Measurements from ENCODE around the gene GABARAPL1. TPM values are rescaled to one million over a fixed set of nuclear protein-coding genes. Genes with fewer than 3 reads are reported as not detected.
"Not testable (repeated sequence)": the region's sequence is repeated elsewhere in the genome, so short reads cannot be mapped to it uniquely, and the experiment has no call there.

The GABARAPL1 gene
- total RNA-seq = 282 TPM
- long read RNA-seq, transcript GABARAPL1-201 (4 exons, 1,957 nt) = major isoform, 145 of 172 reads
- long read RNA-seq, partial matches to known transcripts = 2 of 172 reads
- long read RNA-seq, other reads (novel, unspliced or antisense) = 18 of 172 reads

DNA sequence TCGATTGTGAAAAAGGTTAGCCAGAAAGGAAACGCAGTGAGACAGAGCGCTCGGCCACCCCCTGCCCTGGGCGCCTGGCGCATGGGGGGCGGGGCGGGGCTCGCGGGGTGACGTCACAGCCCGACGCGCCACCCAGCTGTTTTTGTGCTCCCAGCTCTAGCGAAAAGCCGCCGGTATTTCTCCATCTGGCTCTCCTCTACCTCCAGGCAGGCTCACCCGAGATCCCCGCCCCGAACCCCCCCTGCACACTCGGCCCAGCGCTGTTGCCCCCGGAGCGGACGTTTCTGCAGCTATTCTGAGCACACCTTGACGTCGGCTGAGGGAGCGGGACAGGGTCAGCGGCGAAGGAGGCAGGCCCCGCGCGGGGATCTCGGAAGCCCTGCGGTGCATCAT is at the start of gene GABARAPL1:
TSS of gene GABARAPL1 (plus strand) at position 139 of the 393 bp plus-strand sequence. CDS start at position 392, 253 bp downstream.
- intact Hi-C loops (cut with DNase I) = loop anchor here (5.0 to 10.0 kb wide), 4 partner anchors 58 to 960 kb away; partner anchors contain the start of genes SMIM10L1 and YBX3
- ATAC-seq (peak; percentile 89), DNase-seq (ENCODE audit: missing footprints) (peak; percentile 94)

DNA sequence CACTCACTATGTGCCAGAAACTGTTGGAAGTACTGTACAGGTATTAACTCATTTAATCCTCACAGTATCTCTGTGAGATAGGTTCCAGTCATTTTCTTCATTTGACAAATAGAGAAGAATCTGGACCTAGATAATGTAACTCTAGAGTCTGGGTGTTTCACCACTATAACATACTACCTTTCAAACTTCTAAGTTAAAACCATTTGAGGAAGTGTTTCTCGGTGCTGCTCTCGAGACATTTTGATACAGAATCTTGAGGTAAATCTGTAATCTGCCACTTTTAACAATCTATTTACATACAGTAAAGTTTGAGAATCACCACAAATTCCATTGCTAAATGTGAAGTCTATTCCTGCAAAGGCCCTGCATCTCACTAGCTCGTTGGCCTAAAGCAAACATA is 49.6 kb upstream of the GABARAPL1 start:
- intact Hi-C loops (cut with DNase I) = no loop called here
- no peak for DNase-seq (ENCODE audit: missing footprints)
- ATAC-seq = no peak

DNA sequence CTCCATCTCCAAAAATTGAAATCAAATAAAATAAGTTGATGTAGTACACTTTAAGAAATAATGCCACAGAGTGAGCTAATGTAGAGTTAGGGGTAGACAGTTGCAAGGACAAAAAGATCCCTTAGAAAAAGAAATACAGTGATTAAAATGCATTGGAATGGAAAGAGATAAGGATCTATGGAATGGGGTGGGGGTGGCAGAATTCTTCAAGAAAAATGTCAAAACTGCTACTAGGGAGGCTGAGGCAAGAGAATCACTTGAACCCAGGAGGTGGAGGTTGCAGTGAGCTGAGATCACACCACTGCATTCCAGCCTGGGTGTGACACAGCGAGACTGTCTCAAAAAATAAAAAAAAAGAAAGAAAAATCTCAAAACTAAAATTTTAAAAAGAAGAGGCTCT is 47.3 kb upstream of the GABARAPL1 start:
- DNase-seq (ENCODE audit: missing footprints) (no peak), ATAC-seq (no peak)
- intact Hi-C loops (cut with DNase I) = no loop called here

DNA sequence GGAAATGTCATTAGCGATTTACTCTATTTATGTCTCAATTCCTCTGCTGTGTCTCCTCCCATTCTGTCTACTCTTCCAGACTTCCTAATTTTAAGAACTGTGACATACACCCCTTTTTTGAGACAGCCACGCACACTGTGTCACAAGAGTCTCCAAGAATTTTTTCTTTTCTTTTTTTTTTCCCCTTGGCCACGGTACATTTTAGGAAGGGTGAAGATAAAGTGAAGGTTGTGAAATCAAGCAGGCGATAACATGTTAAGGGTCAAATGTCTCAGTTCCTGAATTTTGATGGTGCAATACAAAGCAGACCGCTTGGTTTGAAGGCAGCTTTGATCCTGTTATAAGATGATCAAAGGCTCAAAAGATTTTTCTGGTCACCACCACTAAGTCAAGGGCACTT is 45.1 kb upstream of the GABARAPL1 start:
- DNase-seq (ENCODE audit: missing footprints) = no peak
- intact Hi-C loops (cut with DNase I) = no loop called here
- peak; percentile 71 for ATAC-seq

DNA sequence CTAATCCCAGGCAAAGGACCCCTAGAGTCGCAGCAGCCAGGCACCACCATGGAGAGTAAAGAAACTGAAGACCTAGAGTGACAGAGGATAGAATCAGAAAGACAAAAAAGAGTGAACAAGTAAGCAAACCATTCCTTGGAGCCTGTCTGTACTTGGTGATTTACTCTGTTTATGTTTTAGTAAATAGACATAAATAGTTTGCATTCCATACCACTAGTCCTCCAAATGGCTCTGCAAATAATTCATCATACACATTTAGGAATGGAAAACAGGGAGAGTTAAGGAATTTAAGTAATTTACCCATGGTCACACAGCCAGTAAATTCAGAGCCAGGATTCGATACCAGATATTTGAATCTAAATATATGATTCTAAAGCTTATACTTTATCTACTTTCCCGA is 43.6 kb upstream of the GABARAPL1 start:
- intact Hi-C loops (cut with DNase I) = no loop called here
- ATAC-seq (no peak), DNase-seq (ENCODE audit: missing footprints) (no peak)

DNA sequence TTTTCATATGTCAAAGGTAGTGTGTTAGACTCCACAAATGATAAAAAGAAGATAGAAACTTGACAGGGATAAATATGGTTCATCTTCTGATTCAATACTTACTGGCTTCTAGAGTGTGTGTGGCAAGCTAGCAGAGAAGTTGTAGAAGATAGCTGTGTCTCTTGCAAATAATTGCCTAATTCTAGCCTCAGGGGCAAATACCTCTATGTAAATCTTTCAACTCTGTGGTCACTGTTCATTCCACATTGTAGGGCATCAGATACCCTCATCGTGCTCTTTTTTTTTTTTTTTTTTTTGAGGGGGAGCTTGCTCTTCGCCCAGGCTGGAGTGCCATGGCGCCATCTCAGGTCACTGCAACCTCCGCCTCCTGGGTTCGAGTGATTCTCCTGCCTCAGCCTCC is 42.5 kb upstream of the GABARAPL1 start:
- intact Hi-C loops (cut with DNase I) = no loop called here
- ATAC-seq = no peak

DNA sequence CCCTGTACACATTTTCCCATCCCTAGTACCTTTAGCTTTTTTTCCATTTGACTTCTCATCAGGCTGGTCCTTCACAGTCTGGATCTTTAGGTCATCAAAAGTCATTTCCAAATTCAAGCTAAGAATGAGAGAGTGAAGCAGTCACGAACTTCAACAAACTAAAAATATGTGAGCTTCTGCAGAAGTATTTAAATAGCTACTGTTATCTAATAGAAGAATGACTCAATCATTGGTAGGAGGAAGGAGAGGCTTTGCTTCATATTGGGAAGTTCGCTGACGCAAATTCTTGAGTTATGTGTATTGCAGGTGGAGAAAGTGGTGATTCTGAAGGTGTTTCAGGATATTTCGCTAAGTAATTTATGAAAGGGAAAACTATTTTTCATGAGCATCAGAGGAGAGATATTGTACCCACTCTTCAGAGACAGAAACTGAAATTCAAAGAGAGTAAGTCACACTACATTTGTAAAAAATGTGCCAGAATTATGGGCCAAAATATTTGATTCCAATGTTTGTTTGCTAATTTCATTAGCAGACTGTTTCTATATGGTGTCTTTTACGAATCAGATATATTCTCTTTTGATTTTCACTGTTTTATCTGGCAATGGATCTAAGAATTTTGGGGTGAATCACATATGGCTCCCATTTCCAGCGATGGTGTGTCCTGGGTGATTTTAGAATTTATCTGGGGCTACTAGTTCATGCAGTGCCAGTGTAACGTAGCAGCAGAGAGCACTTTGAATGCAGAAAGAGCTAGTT is 40.5 kb upstream of the GABARAPL1 start, which contains the start of gene OLR1:
TSS of gene OLR1 (minus strand) at position 160 of the 756 bp plus-strand sequence. CDS start at position 105, 55 bp downstream.
- ATAC-seq = no peak
- DNase-seq (ENCODE audit: missing footprints) = no peak
- intact Hi-C loops (cut with DNase I) = no loop called here

More for the DNA sequence above, 42.5 kb upstream of the GABARAPL1 start:
- no peak for DNase-seq (ENCODE audit: missing footprints)

DNA sequence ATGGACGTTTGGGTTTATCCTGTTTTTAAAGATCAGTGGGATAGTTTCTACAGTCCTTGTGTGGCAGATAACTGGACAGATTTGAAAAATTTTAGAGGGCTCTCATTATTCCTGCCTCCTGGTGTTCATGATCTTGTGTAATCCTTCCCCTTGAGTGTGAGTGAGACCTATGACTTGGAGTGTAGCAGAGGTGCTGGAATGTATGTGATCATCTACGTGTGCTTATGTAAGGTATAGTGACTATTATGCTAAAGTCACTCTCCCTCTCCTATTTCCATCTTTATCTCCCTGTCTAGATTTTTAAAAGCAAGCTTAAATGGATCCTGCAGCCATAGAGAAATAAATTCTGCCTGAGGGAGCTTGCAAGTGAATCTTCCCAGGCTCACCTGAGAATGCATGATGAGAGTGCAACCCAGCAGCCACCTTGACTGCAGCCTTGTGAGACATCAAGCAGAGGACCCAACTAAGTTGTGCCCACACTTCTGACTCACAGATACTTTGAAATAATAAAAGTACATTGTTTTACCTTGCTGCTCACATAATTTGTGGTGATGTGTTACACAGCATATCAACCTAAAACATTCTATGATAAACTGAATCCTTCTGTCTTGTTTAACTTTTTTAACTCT is 37.6 kb upstream of the GABARAPL1 start:
- ATAC-seq (no peak), DNase-seq (ENCODE audit: missing footprints) (no peak)
- intact Hi-C loops (cut with DNase I) = no loop called here

DNA sequence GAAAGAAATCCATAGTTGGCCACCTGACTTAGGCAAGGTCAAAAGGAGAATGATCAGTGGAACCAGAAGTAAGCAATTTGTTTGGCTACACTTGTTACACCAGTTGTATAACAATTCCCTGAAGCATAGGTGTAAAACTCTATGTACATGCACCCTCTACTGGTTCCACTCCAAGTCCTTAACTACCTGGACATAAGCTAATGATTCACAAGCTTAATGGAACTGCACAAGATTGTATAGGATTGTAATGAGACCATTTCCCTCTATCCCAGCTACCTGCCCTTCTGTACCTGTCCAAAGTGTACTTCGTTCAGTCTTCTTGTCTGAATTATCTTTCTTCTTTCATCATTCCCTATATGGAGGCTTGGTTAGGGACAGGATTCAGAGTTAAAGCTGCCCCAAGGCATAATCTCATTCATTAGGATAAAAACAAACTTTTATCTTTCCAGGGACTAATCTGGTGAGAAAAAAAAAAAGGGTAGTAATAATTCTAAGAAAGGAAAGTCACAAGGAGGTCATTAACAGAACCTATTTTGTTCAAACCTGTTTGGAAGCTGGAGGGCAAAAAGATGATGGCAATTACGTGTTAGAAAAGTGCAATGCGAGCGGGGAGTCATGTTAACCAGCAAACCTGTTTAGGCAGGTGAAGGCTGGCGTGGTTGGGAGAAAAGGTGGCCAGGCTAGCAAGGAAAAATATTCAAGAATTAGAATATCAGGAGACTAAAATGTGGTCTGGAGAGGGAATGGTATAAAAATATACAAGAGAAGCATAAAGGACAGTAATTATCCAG is 36.6 kb upstream of the GABARAPL1 start:
- no peak for ATAC-seq
- intact Hi-C loops (cut with DNase I) = no loop called here
- DNase-seq (ENCODE audit: missing footprints) = no peak

DNA sequence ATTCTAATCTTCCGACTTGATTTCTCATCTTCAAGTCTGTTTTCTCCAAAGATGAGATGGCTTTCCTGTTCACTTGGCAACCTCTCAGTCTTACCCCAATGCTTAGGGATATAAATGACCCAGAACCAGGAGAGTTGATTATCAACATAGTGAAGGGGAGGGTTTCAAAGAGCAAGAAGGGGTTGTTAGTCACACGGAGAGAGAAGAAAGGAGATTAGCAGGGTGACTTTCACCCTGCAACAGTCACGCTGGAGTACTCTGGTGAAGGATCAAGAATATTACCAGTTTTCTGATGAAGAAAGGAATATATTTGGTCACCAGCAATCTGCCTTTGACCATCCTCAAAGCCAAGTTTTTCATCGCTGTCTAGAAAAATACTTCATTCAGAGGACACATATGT is 33.9 kb upstream of the GABARAPL1 start, which contains the start of gene TMEM52B:
TSS of gene TMEM52B (plus strand) at position 212 of the 400 bp plus-strand sequence. CDS start 543 bp downstream, outside the sequence.
- DNase-seq (ENCODE audit: missing footprints) = no peak
- no peak for ATAC-seq
- intact Hi-C loops (cut with DNase I) = no loop called here

DNA sequence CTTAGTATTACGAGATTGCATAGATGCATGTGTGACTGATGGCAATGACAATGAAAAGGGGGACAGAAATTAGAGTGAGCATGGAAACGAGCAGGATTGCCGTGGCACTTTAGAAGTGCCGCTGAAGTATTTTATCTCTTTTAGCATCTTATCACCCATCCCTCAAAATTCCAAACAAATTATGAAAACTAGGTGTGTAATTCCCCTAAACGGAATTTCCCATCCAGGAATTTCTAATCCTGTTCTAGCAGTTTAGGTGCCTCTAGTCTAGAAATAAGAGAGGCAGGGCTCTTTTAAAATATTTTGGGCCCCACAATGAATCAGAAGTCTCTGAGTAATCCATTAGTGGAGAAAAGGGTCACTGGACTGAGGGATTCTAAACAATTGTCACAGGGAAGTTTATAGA is 32.9 kb upstream of the GABARAPL1 start:
- DNase-seq (ENCODE audit: missing footprints) = no peak

DNA sequence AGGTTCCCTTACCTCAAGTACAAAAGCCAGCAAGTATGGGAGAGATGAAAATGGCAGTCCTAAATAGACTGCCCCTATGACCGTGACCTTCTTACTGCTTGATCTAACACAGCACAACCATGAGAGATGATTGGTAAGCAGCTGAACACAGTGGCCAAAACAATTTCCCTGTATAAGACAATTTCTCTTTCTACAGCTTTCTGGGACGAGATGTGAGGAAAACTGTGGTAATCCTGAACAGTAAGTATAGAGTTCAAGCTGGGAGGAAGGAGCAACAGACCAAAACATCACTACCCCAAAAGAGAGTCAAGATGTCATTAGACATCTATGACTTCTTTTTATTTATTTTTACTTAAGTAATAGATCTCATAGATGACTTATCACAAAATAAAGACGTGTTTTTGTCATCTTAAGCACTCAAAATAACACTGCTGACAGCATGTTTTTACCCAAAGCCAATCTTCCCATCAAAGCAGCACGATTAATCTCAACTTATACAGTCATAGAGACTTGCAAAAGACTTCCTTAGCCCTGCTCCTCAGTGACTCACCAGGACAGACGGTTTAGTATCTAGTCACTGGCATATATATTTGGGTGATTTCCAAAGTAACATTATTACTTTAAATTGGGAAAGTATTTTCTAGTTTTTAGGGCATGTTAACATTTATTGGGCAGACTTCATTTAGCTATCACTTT is 30.2 kb upstream of the GABARAPL1 start:
- DNase-seq (ENCODE audit: missing footprints) = no peak
- intact Hi-C loops (cut with DNase I) = no loop called here
- no peak for ATAC-seq

More for the DNA sequence above, 32.9 kb upstream of the GABARAPL1 start:
- no peak for ATAC-seq
- intact Hi-C loops (cut with DNase I) = no loop called here

DNA sequence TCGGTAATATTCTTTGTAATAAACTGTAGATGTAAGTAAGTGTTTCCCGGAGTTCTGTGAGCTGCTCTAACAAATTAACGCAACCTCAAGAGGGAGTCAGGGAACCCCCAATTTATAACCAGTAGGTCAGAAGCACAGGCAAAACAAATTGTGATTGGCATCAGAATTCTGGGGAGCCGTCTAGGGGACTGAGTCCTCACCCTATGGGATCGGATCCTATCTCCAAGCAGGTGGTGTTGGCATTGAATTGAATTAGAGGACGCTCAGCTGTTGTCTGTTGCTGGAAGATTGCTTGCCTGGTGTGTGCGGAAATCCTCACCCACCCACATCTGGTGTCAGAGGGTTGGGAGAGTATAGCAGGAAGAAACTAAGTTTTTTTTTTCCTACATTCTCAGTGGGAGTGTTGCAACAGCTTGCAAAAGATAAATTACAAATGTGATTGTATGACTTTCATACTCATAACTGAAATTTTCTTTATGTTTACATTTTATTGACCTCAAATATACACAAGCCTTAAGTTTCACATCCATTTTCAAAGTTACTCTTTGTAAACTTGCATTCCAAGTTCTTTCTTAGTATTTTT is 28.3 kb upstream of the GABARAPL1 start:
- peak; percentile 69 for ATAC-seq
- DNase-seq (ENCODE audit: missing footprints) = no peak
- intact Hi-C loops (cut with DNase I) = no loop called here

DNA sequence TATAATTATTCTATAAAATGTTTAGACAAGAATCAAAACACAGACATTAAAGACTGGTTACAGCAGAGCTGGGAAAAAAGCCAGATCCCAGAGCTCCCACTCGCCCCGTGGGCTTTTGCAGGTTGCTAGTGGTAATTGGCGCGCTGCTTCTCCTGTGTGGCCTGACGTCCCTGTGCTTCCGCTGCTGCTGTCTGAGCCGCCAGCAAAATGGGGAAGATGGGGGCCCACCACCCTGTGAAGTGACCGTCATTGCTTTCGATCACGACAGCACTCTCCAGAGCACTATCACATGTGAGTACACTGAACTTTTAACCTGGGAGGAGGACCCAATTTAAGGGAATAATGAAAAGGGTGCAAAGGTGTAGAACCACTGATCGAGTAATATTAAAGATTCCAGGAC is 26.4 kb upstream of the GABARAPL1 start:
- ATAC-seq (no peak), DNase-seq (ENCODE audit: missing footprints) (peak; percentile 84)
- intact Hi-C loops (cut with DNase I) = no loop called here

DNA sequence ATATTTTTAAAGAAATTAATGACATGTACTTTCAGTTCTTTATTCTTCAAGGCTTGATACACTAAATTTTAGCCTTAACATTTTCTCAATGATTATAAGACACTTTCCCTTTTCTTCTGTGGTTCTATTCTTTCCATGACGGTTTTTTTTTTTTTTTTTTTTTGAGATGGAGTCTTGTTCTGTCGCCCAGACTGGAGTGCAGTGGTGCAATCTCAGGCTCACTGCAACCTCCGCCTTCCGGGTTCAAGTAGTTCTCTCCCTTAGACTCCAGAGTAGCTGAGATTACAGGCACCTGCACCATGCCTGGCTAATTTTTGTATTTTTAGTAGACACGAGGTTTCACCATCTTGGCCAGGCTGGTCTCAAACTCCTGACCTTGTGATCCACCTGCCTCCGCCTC is 25.7 kb upstream of the GABARAPL1 start:
- DNase-seq (ENCODE audit: missing footprints); ATAC-seq; intact Hi-C loops (cut with DNase I): not testable (repeated sequence)

DNA sequence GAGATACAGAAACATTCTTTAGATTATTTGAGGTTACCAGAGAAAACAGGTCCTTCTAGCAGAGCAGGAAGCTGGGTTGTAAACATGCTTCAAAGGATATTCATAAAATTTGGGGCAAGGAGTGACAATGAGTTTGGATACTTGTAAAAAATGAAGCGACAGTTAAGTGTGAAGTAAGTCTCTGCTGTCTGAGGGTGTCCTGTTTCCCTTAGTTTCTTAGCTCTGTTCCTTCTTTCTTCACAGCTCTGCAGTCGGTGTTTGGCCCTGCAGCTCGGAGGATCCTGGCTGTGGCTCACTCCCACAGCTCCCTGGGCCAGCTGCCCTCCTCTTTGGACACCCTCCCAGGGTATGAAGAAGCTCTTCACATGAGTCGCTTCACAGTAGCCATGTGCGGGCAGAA is 23.0 kb upstream of the GABARAPL1 start:
- DNase-seq (ENCODE audit: missing footprints) (no peak), ATAC-seq (peak; percentile 74)
- intact Hi-C loops (cut with DNase I) = loop anchor here (1.0 to 5.0 kb wide), 3 partner anchors 36 to 442 kb away; partner anchors contain the start of gene CLEC9A

DNA sequence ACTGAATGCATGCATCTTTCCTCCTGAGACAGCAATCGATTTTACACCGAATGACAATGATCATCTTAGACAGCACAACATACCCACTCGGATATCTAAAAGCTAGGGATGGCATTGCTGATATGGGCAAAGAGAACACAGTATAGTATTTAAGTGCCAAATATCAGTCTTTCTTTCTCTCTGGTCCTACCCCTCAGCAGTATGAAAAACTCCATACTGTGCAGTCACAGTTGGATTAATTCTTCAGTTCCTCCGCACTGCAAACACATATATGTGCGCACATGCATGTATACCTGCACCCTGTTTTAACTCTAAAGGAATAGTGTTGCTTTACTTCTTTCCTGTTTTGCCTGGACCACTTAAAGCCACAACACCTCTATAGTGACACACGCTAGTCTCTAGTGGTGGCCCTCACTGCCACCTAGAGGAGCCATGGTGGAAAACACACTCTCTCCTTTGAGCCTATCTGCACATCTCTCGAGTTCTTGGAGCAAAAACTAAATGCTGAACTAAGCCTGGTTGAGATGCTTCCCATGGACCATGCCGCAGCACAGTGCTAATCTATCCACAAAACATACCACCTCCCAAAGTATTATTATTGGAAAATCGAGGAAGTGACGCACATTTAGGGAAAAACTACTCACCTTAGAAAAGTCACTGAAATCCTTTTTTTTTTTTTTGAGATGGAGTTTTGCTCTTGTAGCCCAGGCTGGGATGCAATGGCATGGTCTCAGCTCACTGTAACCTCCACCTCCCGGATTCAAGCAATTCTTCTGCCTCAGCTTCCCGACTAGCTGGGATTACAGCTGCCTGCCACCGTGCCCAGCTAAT is 21.9 kb upstream of the GABARAPL1 start:
- DNase-seq (ENCODE audit: missing footprints) = no peak
- ATAC-seq = peak; percentile 96
- intact Hi-C loops (cut with DNase I) = loop anchor here (1.0 to 5.0 kb wide), 3 partner anchors 37 to 443 kb away; partner anchors contain the start of gene CLEC9A
